ENCODE data around the gene DEFB114. TPM values are rescaled to one million over a fixed set of nuclear protein-coding genes. Genes with fewer than 3 reads are reported as not detected.

Gene DEFB114
- total and polyA plus RNA-seq, 9 donors, result not detected

GRCh38 chr6:49918787-49919186, 45.2 kb downstream of the DEFB114 start:
- H3K9me3 ChIP-seq (replicated peaks; ENCODE audit: control insufficient read depth, low read depth, low read length), result no peaks in the 10 kb centered on the region
- peaks cover 4% of the 10 kb centered on the region for H3K4me1 ChIP-seq (ENCODE audit: control insufficient read depth, insufficient read depth, low read length)
- 37% methylated on average over 2 of the region's 2 CpGs for WGBS (ENCODE audit: insufficient coverage)
- no peaks in the 10 kb centered on the region for H3K27me3 ChIP-seq (ENCODE audit: control insufficient read depth, insufficient read depth, low read length)
- H3K36me3 ChIP-seq (ENCODE audit: control insufficient read depth, insufficient read depth, low read length), result no peaks in the 10 kb centered on the region
- no peak overlapping the region for H3K27ac ChIP-seq (ENCODE audit: low read length)
- no peak overlapping the region for H3K4me3 ChIP-seq (ENCODE audit: low read length)
- no peak for DNase-seq

GRCh38 chr6:49915035-49915434, 48.9 kb downstream of the DEFB114 start:
- DNase-seq, result peak; percentile 64
- no peaks in the 10 kb centered on the region for H3K36me3 ChIP-seq (ENCODE audit: control insufficient read depth, insufficient read depth, low read length)
- H3K4me3 ChIP-seq (ENCODE audit: low read length), result no peak overlapping the region
- no peaks in the 10 kb centered on the region for H3K27me3 ChIP-seq (ENCODE audit: control insufficient read depth, insufficient read depth, low read length)
- H3K27ac ChIP-seq (ENCODE audit: low read length), result no peak overlapping the region
- no peaks in the 10 kb centered on the region for H3K9me3 ChIP-seq (replicated peaks; ENCODE audit: control insufficient read depth, low read depth, low read length)
- H3K4me1 ChIP-seq (ENCODE audit: control insufficient read depth, insufficient read depth, low read length), result peaks cover 9% of the 10 kb centered on the region
- no CpG with 5 or more reads among the region's 3 CpGs for WGBS (ENCODE audit: insufficient coverage)

- no peaks in the 10 kb centered on the region for H3K27me3 ChIP-seq (ENCODE audit: control insufficient read depth, insufficient read depth, low read length)
- H3K9me3 ChIP-seq (replicated peaks; ENCODE audit: control insufficient read depth, low read depth, low read length), result no peaks in the 10 kb centered on the region
- no peaks in the 10 kb centered on the region for H3K36me3 ChIP-seq (ENCODE audit: control insufficient read depth, insufficient read depth, low read length)
- H3K4me1 ChIP-seq (ENCODE audit: control insufficient read depth, insufficient read depth, low read length), result peaks cover 11% of the 10 kb centered on the region
- H3K27ac ChIP-seq (ENCODE audit: low read length), result peak overlapping the region; percentile 25
- DNase-seq, result peak; percentile 47
- 25% methylated on average over 1 of the region's 6 CpGs for WGBS (ENCODE audit: insufficient coverage)
- no peak overlapping the region for H3K4me3 ChIP-seq (ENCODE audit: low read length)
These were observed 50.2 kb downstream of the DEFB114 start for GRCh38 chr6:49913636-49914375.

DNA sequence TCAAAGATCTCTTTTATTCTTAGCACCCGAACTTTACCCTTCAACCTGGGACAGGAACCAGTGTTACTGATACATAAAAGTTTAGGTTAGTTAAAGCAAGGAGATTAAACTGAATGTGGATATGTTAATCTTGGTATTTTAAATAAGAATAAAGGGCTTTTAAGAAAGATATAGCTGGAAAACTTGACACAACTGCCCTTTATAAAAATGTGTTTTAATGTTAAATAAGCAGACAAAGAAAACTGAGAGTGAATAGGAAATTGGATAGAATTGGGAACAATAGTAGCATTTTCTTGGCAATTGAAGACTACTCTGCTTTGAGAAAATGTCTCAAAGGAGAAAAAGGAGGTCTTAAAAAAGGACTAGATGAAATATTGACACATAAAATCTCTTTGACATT, 51.8 kb downstream of the DEFB114 start:
- Histone ChIP-seq H3K27ac (ENCODE audit: low read length) (no peak overlapping the region), H3K36me3 (ENCODE audit: control insufficient read depth, insufficient read depth, low read length) (no peaks in the 10 kb centered on the region), H3K4me1 (ENCODE audit: control insufficient read depth, insufficient read depth, low read length) (peaks cover 11% of the 10 kb centered on the region), H3K27me3 (ENCODE audit: control insufficient read depth, insufficient read depth, low read length) (no peaks in the 10 kb centered on the region), H3K4me3 (ENCODE audit: low read length) (no peak overlapping the region), H3K9me3 (replicated peaks; ENCODE audit: control insufficient read depth, low read depth, low read length) (no peaks in the 10 kb centered on the region)
- no peak for DNase-seq
- no CpG with 5 or more reads among the region's 1 CpG for WGBS (ENCODE audit: insufficient coverage)

- H3K36me3 ChIP-seq (ENCODE audit: control insufficient read depth, insufficient read depth, low read length), result no peaks in the 10 kb centered on the region
- H3K27ac ChIP-seq (ENCODE audit: low read length), result no peak overlapping the region
- no peak for DNase-seq
- H3K27me3 ChIP-seq (ENCODE audit: control insufficient read depth, insufficient read depth, low read length), result no peaks in the 10 kb centered on the region
- WGBS (ENCODE audit: insufficient coverage), result no CpG with 5 or more reads among the region's 2 CpGs
- H3K9me3 ChIP-seq (replicated peaks; ENCODE audit: control insufficient read depth, low read depth, low read length), result no peaks in the 10 kb centered on the region
- no peak overlapping the region for H3K4me3 ChIP-seq (ENCODE audit: low read length)
- peaks cover 11% of the 10 kb centered on the region for H3K4me1 ChIP-seq (ENCODE audit: control insufficient read depth, insufficient read depth, low read length)
These were observed 52.7 kb downstream of the DEFB114 start for GRCh38 chr6:49911252-49911651.

Other genes starting within 250 kb of the DEFB114 start
- gene CRISP3, start 219.8 kb downstream of the DEFB114 start, total RNA-seq, result 0.04 TPM
- under 1 TPM in 7 of 8 donors, not detected in 1; 0.12 to 0.43 (median 0.28) TPM for gene CRISP3, start 219.8 kb downstream of the DEFB114 start, polyA plus RNA-seq (ENCODE audit: insufficient read depth in 1 of 8, insufficient read length in 8 of 8, low replicate concordance in 1 of 8)
- gene PGK2, start 176.9 kb downstream of the DEFB114 start, total RNA-seq, result not detected
- not detected for gene PGK2, start 176.9 kb downstream of the DEFB114 start, polyA plus RNA-seq (ENCODE audit: insufficient read depth in 1 of 8, insufficient read length in 8 of 8, low replicate concordance in 1 of 8)
- gene CRISP1, start 97.6 kb downstream of the DEFB114 start, total RNA-seq, result not detected
- under 1 TPM in 1 of 8 donors, not detected in 7; 0.50 TPM for gene CRISP1, start 97.6 kb downstream of the DEFB114 start, polyA plus RNA-seq (ENCODE audit: insufficient read depth in 1 of 8, insufficient read length in 8 of 8, low replicate concordance in 1 of 8)
- not detected for gene DEFB113, start 5.5 kb upstream of the DEFB114 start, total RNA-seq
- not detected for gene DEFB113, start 5.5 kb upstream of the DEFB114 start, polyA plus RNA-seq (ENCODE audit: insufficient read depth in 1 of 8, insufficient read length in 8 of 8, low replicate concordance in 1 of 8)
- gene DEFB110, start 57.8 kb upstream of the DEFB114 start, total RNA-seq, result not detected
- gene DEFB110, start 57.8 kb upstream of the DEFB114 start, polyA plus RNA-seq (ENCODE audit: insufficient read depth in 1 of 8, insufficient read length in 8 of 8, low replicate concordance in 1 of 8), result not detected
- gene DEFB112, start 85.8 kb upstream of the DEFB114 start, total RNA-seq, result not detected
- gene DEFB112, start 85.8 kb upstream of the DEFB114 start, polyA plus RNA-seq (ENCODE audit: insufficient read depth in 1 of 8, insufficient read length in 8 of 8, low replicate concordance in 1 of 8), result not detected

Data from muscle of leg (tissue), 11 donors.